ACHN (cell line): ENCODE results near the gene STAG2.

Source experiments
- DNase-seq: peaks from one replicate; pipeline ENCODE4 v3.0.0-alpha.2; 2015
- in situ Hi-C: cut with HindIII; loops from 2 replicates; pipeline ENCODE4 v1.10.0; 2017; ENCODE audit warnings: low sequenced_read_pairs, low pct_ligation_motif_present, low pct_unique_long_range_greater_than_20kb

Gene STAG2

GRCh38 chrX:123968383-123969050, 7.0 kb downstream of the STAG2 start:
- no peak for DNase-seq
- in situ Hi-C loops: no loop called here

GRCh38 chrX:123971982-123972381, 10.5 kb downstream of the STAG2 start:
- in situ Hi-C loops: no loop called here
- no peak for DNase-seq

GRCh38 chrX:123973921-123974320, 12.4 kb downstream of the STAG2 start:
- in situ Hi-C loops: no loop called here

GRCh38 chrX:123975180-123975579, 13.7 kb downstream of the STAG2 start:
- in situ Hi-C loops: no loop called here
- peak; percentile 12 for DNase-seq

More at GRCh38 chrX:123973921-123974320, 12.4 kb downstream of the STAG2 start:
- DNase-seq: no peak

GRCh38 chrX:123976706-123977316, 15.3 kb downstream of the STAG2 start:
- in situ Hi-C loops: no loop called here
- DNase-seq: peak; percentile 48

GRCh38 chrX:123983240-123983639, 21.7 kb downstream of the STAG2 start:
- no peak for DNase-seq
- in situ Hi-C loops: no loop called here

GRCh38 chrX:123986377-123986776, 24.9 kb downstream of the STAG2 start:
- no peak for DNase-seq
- in situ Hi-C loops: no loop called here

- in situ Hi-C loops: no loop called here
- DNase-seq: no peak
Observed at GRCh38 chrX:123988423-123989111, 27.1 kb downstream of the STAG2 start.

GRCh38 chrX:123989235-123989634, 27.7 kb downstream of the STAG2 start:
- in situ Hi-C loops: no loop called here
- DNase-seq: no peak

- no peak for DNase-seq
- in situ Hi-C loops: no loop called here
Observed at GRCh38 chrX:123990169-123990568, 28.7 kb downstream of the STAG2 start.

GRCh38 chrX:123990602-123991001, 29.1 kb downstream of the STAG2 start:
- no peak for DNase-seq
- in situ Hi-C loops: no loop called here

GRCh38 chrX:123993326-123993725, 31.8 kb downstream of the STAG2 start:
- in situ Hi-C loops: no loop called here
- peak; percentile 16 for DNase-seq

GRCh38 chrX:123993904-123994635, 32.6 kb downstream of the STAG2 start:
- in situ Hi-C loops: no loop called here
- no peak for DNase-seq

GRCh38 chrX:123994730-123995129, 33.2 kb downstream of the STAG2 start:
- in situ Hi-C loops: no loop called here

GRCh38 chrX:124001581-124001980, 40.1 kb downstream of the STAG2 start:
- DNase-seq: no peak
- in situ Hi-C loops: no loop called here

More at GRCh38 chrX:123994730-123995129, 33.2 kb downstream of the STAG2 start:
- no peak for DNase-seq

- in situ Hi-C loops: no loop called here
- no peak for DNase-seq
Observed at GRCh38 chrX:124005228-124005627, 43.7 kb downstream of the STAG2 start.

- in situ Hi-C loops: no loop called here
- DNase-seq: no peak
Observed at GRCh38 chrX:124010157-124010556, 48.7 kb downstream of the STAG2 start.

GRCh38 chrX:124010566-124010965, 49.1 kb downstream of the STAG2 start:
- DNase-seq: no peak
- in situ Hi-C loops: no loop called here

- DNase-seq: no peak
- in situ Hi-C loops: no loop called here
Observed at GRCh38 chrX:124015721-124016120, 54.2 kb downstream of the STAG2 start.
